Choroid plexus epithelial cell (primary cell): ENCODE results near the gene ABCA13.

ENCODE experiments used
- DNase-seq: peaks from one replicate; pipeline ENCODE4 v3.0.0-alpha.2; 2010; ENCODE audit warnings: low read depth
- H3K4me3 ChIP-seq: 2 replicates; pipeline ENCODE4 v1.5.1; 2011; ENCODE audit warnings: low read depth, mild to moderate bottlenecking, control low read depth, low read length, moderate library complexity
- TF ChIP-seq, protein P1 (sequence below): conservative IDR thresholded peaks from 2 replicates; pipeline ENCODE4 v1.5.1; 2011; ENCODE audit warnings: low read depth, mild to moderate bottlenecking, control low read depth, inconsistent platforms, low read length, moderate library complexity

Gene ABCA13

DNA sequence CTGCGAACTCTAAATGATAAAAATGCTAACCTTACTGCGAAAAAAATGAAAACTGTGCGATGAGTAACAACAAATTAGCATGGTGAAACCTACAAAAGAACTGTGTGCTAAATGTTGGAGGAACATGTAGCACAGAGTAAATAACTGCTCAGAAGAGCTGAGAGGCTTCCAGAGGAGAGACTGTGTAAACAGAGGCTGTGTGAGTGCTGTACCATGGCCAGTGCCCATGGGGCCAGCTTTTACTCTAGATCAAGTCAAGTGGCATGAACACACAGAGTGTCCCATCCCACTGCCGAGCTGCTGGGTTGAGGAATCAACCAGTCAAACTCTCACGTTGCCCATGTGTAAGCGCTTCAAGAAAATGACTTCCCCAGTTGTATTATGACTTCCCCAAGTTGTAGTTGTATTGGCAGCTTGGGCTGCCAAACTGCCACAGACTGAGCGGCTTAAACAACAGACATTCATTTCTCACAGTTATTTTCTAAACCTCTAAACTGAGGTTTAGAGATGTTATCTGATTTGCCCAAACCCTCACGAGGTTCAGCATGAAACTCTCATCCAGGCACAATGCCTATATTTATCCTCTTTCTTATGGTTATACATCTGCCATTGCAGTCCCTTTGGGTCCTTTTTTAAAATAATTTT lies 270.7 kb downstream of the ABCA13 start:
- H3K4me3 ChIP-seq, result no peak overlapping the region
- no peak for DNase-seq
- TF ChIP-seq, protein P1, sequence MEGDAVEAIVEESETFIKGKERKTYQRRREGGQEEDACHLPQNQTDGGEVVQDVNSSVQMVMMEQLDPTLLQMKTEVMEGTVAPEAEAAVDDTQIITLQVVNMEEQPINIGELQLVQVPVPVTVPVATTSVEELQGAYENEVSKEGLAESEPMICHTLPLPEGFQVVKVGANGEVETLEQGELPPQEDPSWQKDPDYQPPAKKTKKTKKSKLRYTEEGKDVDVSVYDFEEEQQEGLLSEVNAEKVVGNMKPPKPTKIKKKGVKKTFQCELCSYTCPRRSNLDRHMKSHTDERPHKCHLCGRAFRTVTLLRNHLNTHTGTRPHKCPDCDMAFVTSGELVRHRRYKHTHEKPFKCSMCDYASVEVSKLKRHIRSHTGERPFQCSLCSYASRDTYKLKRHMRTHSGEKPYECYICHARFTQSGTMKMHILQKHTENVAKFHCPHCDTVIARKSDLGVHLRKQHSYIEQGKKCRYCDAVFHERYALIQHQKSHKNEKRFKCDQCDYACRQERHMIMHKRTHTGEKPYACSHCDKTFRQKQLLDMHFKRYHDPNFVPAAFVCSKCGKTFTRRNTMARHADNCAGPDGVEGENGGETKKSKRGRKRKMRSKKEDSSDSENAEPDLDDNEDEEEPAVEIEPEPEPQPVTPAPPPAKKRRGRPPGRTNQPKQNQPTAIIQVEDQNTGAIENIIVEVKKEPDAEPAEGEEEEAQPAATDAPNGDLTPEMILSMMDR, result no peak

DNA sequence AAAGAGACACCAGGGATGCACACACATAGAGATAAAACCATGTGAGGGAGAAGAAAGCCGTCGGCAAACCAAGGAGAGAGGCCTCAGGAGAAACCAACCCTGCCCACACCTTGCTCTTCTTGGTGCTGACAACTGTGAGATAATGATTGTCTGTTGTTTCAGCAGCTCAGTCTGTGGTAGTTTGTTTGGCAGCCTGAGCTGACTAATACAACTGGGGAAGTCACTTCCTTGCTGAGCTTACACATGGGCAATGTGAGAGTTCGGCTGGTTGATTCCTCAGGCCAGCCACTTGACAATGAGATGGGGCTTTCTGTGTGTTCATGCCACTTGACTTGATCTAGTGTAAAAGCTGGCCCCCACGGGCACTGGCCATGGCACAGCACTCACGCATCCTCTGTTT lies 271.8 kb downstream of the ABCA13 start:
- H3K4me3 ChIP-seq, result no peak overlapping the region
- TF ChIP-seq, protein P1, result no peak
- no peak for DNase-seq

DNA sequence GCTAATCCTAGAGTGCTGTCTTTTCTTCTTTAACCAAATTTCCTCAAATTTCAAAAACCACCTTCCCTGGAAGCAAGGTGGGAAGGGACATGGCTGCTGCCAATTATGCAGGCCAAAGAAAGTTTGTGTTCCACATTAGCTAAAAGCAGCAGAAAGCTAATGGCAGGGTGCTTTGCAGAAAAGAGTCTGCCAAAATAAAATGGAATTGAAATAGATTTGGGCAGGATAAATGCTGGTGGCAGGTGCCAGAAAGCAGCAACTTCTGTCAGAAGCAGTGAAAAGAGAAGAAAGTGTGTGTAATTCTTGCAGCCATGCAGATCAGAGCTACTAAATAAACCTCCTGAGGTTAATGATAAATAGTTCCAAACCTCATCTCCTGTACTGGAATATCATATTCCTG lies 275.5 kb downstream of the ABCA13 start:
- no peak for DNase-seq
- TF ChIP-seq, protein P1, result no peak
- H3K4me3 ChIP-seq, result no peak overlapping the region

DNA sequence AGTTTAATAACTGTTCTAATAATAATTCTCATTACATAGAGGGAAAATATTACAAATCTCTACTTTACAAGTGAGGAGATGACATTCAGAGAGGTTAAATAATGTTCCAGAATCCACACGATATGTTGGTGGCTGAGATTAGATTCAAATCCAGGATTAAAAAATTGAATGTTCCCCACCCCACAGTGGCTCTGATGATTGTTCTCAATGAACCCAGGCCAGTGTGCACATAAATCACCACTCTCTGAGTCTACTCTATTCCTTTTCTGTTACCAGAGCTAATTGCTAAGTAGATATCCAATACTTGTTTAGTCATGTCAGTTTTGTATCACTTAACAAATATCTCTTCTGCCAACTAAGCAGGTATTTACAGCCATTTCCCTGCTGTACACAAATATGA lies 281.0 kb downstream of the ABCA13 start:
- DNase-seq, result no peak
- TF ChIP-seq, protein P1, result no peak
- no peak overlapping the region for H3K4me3 ChIP-seq

DNA sequence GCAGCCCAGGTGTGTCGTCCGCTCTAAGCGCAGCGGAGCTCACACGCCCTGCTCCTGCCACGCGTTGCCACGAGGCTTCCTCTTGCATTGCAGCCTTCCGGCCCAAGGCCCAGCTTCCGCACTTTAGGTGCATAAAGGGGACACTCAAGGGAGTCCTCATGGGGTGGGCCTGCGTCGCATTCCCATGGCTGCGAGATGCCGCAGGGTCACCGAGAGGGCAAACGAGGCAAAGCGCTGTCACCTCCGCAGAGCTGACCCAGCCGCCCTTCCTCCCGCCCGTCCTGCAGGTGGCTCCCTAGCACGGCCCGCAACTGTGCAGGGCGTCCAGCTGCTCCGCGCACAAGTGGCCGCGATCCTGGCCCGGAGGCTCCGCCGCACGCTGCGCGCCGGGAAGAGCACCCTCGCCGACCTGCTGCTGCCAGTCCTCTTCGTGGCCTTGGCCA lies 283.5 kb downstream of the ABCA13 start:
- TF ChIP-seq, protein P1, result no peak
- H3K4me3 ChIP-seq, result no peak overlapping the region
- DNase-seq, result no peak

GRCh38 chr7:48455363-48455762 lies 284.1 kb downstream of the ABCA13 start:
- H3K4me3 ChIP-seq, result no peak overlapping the region
- DNase-seq, result no peak
- TF ChIP-seq, protein P1, result no peak
